ENCODE measurements around the gene PIAS4.

PIAS4 gene

GRCh38 chr19:3977242-3978143, 30.0 kb upstream of the PIAS4 start:
- DNase-seq (ENCODE audit: low read depth in 2 of 2): no peak

GRCh38 chr19:3978145-3978544, 29.4 kb upstream of the PIAS4 start:
- no peak for DNase-seq (ENCODE audit: low read depth in 2 of 2)

GRCh38 chr19:3979289-3979673, 28.3 kb upstream of the PIAS4 start:
- DNase-seq (ENCODE audit: low read depth in 2 of 2): no peak

GRCh38 chr19:3979674-3980352, 27.7 kb upstream of the PIAS4 start:
- DNase-seq (ENCODE audit: low read depth in 2 of 2): no peak

- no peak for DNase-seq (ENCODE audit: low read depth in 2 of 2)
Measured at GRCh38 chr19:3980353-3981251, 26.9 kb upstream of the PIAS4 start.

- DNase-seq (ENCODE audit: low read depth in 2 of 2): no peak
Measured at GRCh38 chr19:3981373-3981735, 26.2 kb upstream of the PIAS4 start.

- no peak for DNase-seq (ENCODE audit: low read depth in 2 of 2)
Measured at GRCh38 chr19:3981736-3982681, 25.5 kb upstream of the PIAS4 start.

GRCh38 chr19:3982701-3983541, 24.6 kb upstream of the PIAS4 start:
- no peak for DNase-seq (ENCODE audit: low read depth in 2 of 2)

GRCh38 chr19:3983542-3983914, 24.0 kb upstream of the PIAS4 start:
- no peak for DNase-seq (ENCODE audit: low read depth in 2 of 2)

GRCh38 chr19:3983936-3984583, 23.5 kb upstream of the PIAS4 start:
- no peak for DNase-seq (ENCODE audit: low read depth in 2 of 2)

GRCh38 chr19:3984584-3984907, 23.0 kb upstream of the PIAS4 start:
- DNase-seq (ENCODE audit: low read depth in 2 of 2): no peak

GRCh38 chr19:3984908-3985642, 22.5 kb upstream of the PIAS4 start, which contains the start of gene EEF2:
Gene EEF2 (minus strand): TSS chr19:3985463. CDS start chr19:3985380, 83 bp downstream.
- DNase-seq (ENCODE audit: low read depth in 2 of 2): peak; percentile 81

GRCh38 chr19:3985643-3986259, 21.8 kb upstream of the PIAS4 start:
- DNase-seq (ENCODE audit: low read depth in 2 of 2): no peak

GRCh38 chr19:3986260-3987041, 21.1 kb upstream of the PIAS4 start:
- no peak for DNase-seq (ENCODE audit: low read depth in 2 of 2)

- DNase-seq (ENCODE audit: low read depth in 2 of 2): peak; percentile 67 to 79
Measured at GRCh38 chr19:3987619-3988371, 19.7 kb upstream of the PIAS4 start.

- no peak for DNase-seq (ENCODE audit: low read depth in 2 of 2)
Measured at GRCh38 chr19:3990815-3991117, 16.8 kb upstream of the PIAS4 start.

- DNase-seq (ENCODE audit: low read depth in 2 of 2): no peak
Measured at GRCh38 chr19:3995607-3996006, 11.9 kb upstream of the PIAS4 start.

Data from activated CD8-positive, alpha-beta memory T cell treated with anti-CD3 and anti-CD28 coated beads for 4 hours (primary cell).